ENCODE measurements around the gene PIP5K1B. TPM values are rescaled to one million over a fixed set of nuclear protein-coding genes. Genes with fewer than 3 reads are reported as not detected.

PIP5K1B gene
- total RNA-seq, 1 donor from 2014 or later = 0.87 TPM

GRCh38 chr9:68919661-68920060 lies 214.6 kb downstream of the PIP5K1B start:
- TF ChIP-seq CTCF (IDR thresholded peaks at IDR 0.05; ENCODE audit: unreplicated experiment) = no peak
- Mint-ChIP-seq H3K4me1 (no peaks in the 10 kb centered on the region), H3K27me3 (ENCODE audit: low read depth) (no peaks in the 10 kb centered on the region)

GRCh38 chr9:68920921-68921320 lies 215.9 kb downstream of the PIP5K1B start:
- Mint-ChIP-seq H3K4me1 (no peaks in the 10 kb centered on the region), H3K4me3 (no peak overlapping the region), H3K27ac (no peak overlapping the region), H3K27me3 (ENCODE audit: low read depth) (no peaks in the 10 kb centered on the region), H3K36me3 (no peaks in the 10 kb centered on the region), H3K9me3 (no peaks in the 10 kb centered on the region)
- no peak for TF ChIP-seq CTCF (IDR thresholded peaks at IDR 0.05; ENCODE audit: unreplicated experiment)
- no peak for DNase-seq (ENCODE audit: low spot score in 2 of 2, unreplicated experiment in 2 of 2)

More at GRCh38 chr9:68919661-68920060, 214.6 kb downstream of the PIP5K1B start:
- H3K9me3 Mint-ChIP-seq = no peaks in the 10 kb centered on the region
- H3K27ac Mint-ChIP-seq = no peak overlapping the region
- DNase-seq (ENCODE audit: low spot score in 2 of 2, unreplicated experiment in 2 of 2) = no peak
- no peaks in the 10 kb centered on the region for H3K36me3 Mint-ChIP-seq
- H3K4me3 Mint-ChIP-seq = no peak overlapping the region

- H3K27ac Mint-ChIP-seq = no peak overlapping the region
- no peaks in the 10 kb centered on the region for H3K4me1 Mint-ChIP-seq
- no peak for TF ChIP-seq CTCF (IDR thresholded peaks at IDR 0.05; ENCODE audit: unreplicated experiment)
- H3K27me3 Mint-ChIP-seq (ENCODE audit: low read depth) = no peaks in the 10 kb centered on the region
- H3K4me3 Mint-ChIP-seq = no peak overlapping the region
- no peaks in the 10 kb centered on the region for H3K9me3 Mint-ChIP-seq
- no peaks in the 10 kb centered on the region for H3K36me3 Mint-ChIP-seq
- DNase-seq (ENCODE audit: low spot score in 2 of 2, unreplicated experiment in 2 of 2) = no peak
Measured at GRCh38 chr9:68923480-68923879, 218.4 kb downstream of the PIP5K1B start.

- H3K4me1 Mint-ChIP-seq = no peaks in the 10 kb centered on the region
- no peak overlapping the region for H3K27ac Mint-ChIP-seq
- H3K27me3 Mint-ChIP-seq (ENCODE audit: low read depth) = no peaks in the 10 kb centered on the region
- no peaks in the 10 kb centered on the region for H3K9me3 Mint-ChIP-seq
- no peak for DNase-seq (ENCODE audit: low spot score in 2 of 2, unreplicated experiment in 2 of 2)
- H3K4me3 Mint-ChIP-seq = no peak overlapping the region
- H3K36me3 Mint-ChIP-seq = no peaks in the 10 kb centered on the region
- no peak for TF ChIP-seq CTCF (IDR thresholded peaks at IDR 0.05; ENCODE audit: unreplicated experiment)
Measured at GRCh38 chr9:68925175-68925574, 220.1 kb downstream of the PIP5K1B start.

GRCh38 chr9:68927165-68927564 lies 222.1 kb downstream of the PIP5K1B start:
- Mint-ChIP-seq H3K27me3 (ENCODE audit: low read depth) (no peaks in the 10 kb centered on the region), H3K4me1 (no peaks in the 10 kb centered on the region), H3K9me3 (no peaks in the 10 kb centered on the region), H3K27ac (no peak overlapping the region), H3K4me3 (no peak overlapping the region), H3K36me3 (no peaks in the 10 kb centered on the region)
- no peak for DNase-seq (ENCODE audit: low spot score in 2 of 2, unreplicated experiment in 2 of 2)
- TF ChIP-seq CTCF (IDR thresholded peaks at IDR 0.05; ENCODE audit: unreplicated experiment) = no peak

- TF ChIP-seq CTCF (IDR thresholded peaks at IDR 0.05; ENCODE audit: unreplicated experiment) = no peak
- Mint-ChIP-seq H3K36me3 (no peaks in the 10 kb centered on the region), H3K4me3 (no peak overlapping the region), H3K27ac (no peak overlapping the region), H3K27me3 (ENCODE audit: low read depth) (no peaks in the 10 kb centered on the region), H3K4me1 (peaks cover 10% of the 10 kb centered on the region), H3K9me3 (no peaks in the 10 kb centered on the region)
- DNase-seq (ENCODE audit: low spot score in 2 of 2, unreplicated experiment in 2 of 2) = no peak
Measured at GRCh38 chr9:68931821-68932220, 226.8 kb downstream of the PIP5K1B start.

Measured in mesothelial cell of epicardium (in vitro differentiated cells).